Measurements from ENCODE around the gene NONO. TPM values are rescaled to one million over a fixed set of nuclear protein-coding genes. Genes with fewer than 3 reads are reported as not detected.
"Not testable (repeated sequence)": the region's sequence is repeated elsewhere in the genome, so short reads cannot be mapped to it uniquely, and the experiment has no call there.

NONO gene
- total and polyA plus RNA-seq, 5 donors from 2014 or later = 171 to 388 (median 178) TPM

- not testable (repeated sequence) for H3K4me3 Mint-ChIP-seq; H3K4me1 Mint-ChIP-seq; H3K27ac Mint-ChIP-seq; H3K36me3 Mint-ChIP-seq; H3K9me3 Mint-ChIP-seq; H3K27me3 ChIP-seq (ENCODE audit: control insufficient read depth, insufficient read depth, low read length); DNase-seq; H3K4me3 ChIP-seq (ENCODE audit: low read depth, low read length); H3K4me1 ChIP-seq (ENCODE audit: control insufficient read depth, insufficient read depth, low read length, poor library complexity, severe bottlenecking); H3K27me3 Mint-ChIP-seq; H3K9me3 ChIP-seq (ENCODE audit: control insufficient read depth in 2 of 2, low read length in 2 of 2); H3K36me3 ChIP-seq (ENCODE audit: control insufficient read depth, insufficient read depth, low read length); H3K27ac ChIP-seq (ENCODE audit: insufficient read depth, low read length, poor library complexity, severe bottlenecking); ATAC-seq (ENCODE audit: low read depth in 2 of 2)
These were observed 14.8 kb upstream of the NONO start for GRCh38 chrX:71268624-71269023.

GRCh38 chrX:71269801-71270395 is 13.5 kb upstream of the NONO start:
- Histone ChIP-seq H3K27me3 (ENCODE audit: control insufficient read depth, insufficient read depth, low read length) (no peaks in the 10 kb centered on the region), H3K4me1 (ENCODE audit: control insufficient read depth, insufficient read depth, low read length, poor library complexity, severe bottlenecking) (no peaks in the 10 kb centered on the region)
- no peak overlapping the region for H3K27ac Mint-ChIP-seq

GRCh38 chrX:71272313-71272712 is 11.1 kb upstream of the NONO start:
- not testable (repeated sequence) for H3K9me3 Mint-ChIP-seq; H3K36me3 Mint-ChIP-seq; H3K4me3 Mint-ChIP-seq; H3K27me3 ChIP-seq (ENCODE audit: control insufficient read depth, insufficient read depth, low read length); ATAC-seq (ENCODE audit: low read depth in 2 of 2); H3K27ac ChIP-seq (ENCODE audit: insufficient read depth, low read length, poor library complexity, severe bottlenecking); H3K4me1 Mint-ChIP-seq; H3K27me3 Mint-ChIP-seq; H3K36me3 ChIP-seq (ENCODE audit: control insufficient read depth, insufficient read depth, low read length); H3K4me3 ChIP-seq (ENCODE audit: low read depth, low read length); H3K27ac Mint-ChIP-seq; DNase-seq; H3K9me3 ChIP-seq (ENCODE audit: control insufficient read depth in 2 of 2, low read length in 2 of 2); H3K4me1 ChIP-seq (ENCODE audit: control insufficient read depth, insufficient read depth, low read length, poor library complexity, severe bottlenecking)

More at GRCh38 chrX:71269801-71270395, 13.5 kb upstream of the NONO start:
- Histone ChIP-seq H3K36me3 (ENCODE audit: control insufficient read depth, insufficient read depth, low read length) (no peaks in the 10 kb centered on the region), H3K4me3 (ENCODE audit: low read depth, low read length) (no peak overlapping the region), H3K9me3 (ENCODE audit: control insufficient read depth in 2 of 2, low read length in 2 of 2) (no peaks in the 10 kb centered on the region), H3K27ac (ENCODE audit: insufficient read depth, low read length, poor library complexity, severe bottlenecking) (no peak overlapping the region)
- DNase-seq (no peak), ATAC-seq (ENCODE audit: low read depth in 2 of 2) (no peak)
- Mint-ChIP-seq H3K4me3 (no peak overlapping the region), H3K36me3 (no peaks in the 10 kb centered on the region), H3K9me3 (peaks cover 0 to 1% (median 0%) of the 10 kb centered on the region in 7 donors), H3K27me3 (no peaks in the 10 kb centered on the region), H3K4me1 (no peaks in the 10 kb centered on the region)

- not testable (repeated sequence) for H3K9me3 ChIP-seq (ENCODE audit: control insufficient read depth in 2 of 2, low read length in 2 of 2); H3K9me3 Mint-ChIP-seq; H3K27ac ChIP-seq (ENCODE audit: insufficient read depth, low read length, poor library complexity, severe bottlenecking); H3K36me3 ChIP-seq (ENCODE audit: control insufficient read depth, insufficient read depth, low read length); H3K27me3 ChIP-seq (ENCODE audit: control insufficient read depth, insufficient read depth, low read length); H3K27me3 Mint-ChIP-seq; H3K27ac Mint-ChIP-seq; H3K4me3 ChIP-seq (ENCODE audit: low read depth, low read length); DNase-seq; H3K4me3 Mint-ChIP-seq; ATAC-seq (ENCODE audit: low read depth in 2 of 2); H3K36me3 Mint-ChIP-seq
- peaks cover 0 to 14% (median 6%) of the 10 kb centered on the region in 4 donors for H3K4me1 Mint-ChIP-seq
- H3K4me1 ChIP-seq (ENCODE audit: control insufficient read depth, insufficient read depth, low read length, poor library complexity, severe bottlenecking) = peaks cover 16% of the 10 kb centered on the region
These were observed 2.1 kb upstream of the NONO start for GRCh38 chrX:71281300-71281699.

GRCh38 chrX:71282514-71283402 is 677 bp upstream of the NONO start:
- Mint-ChIP-seq H3K27me3 (no peaks in the 10 kb centered on the region), H3K4me1 (peaks cover 2 to 24% (median 8%) of the 10 kb centered on the region in 4 donors), H3K27ac (peak overlapping the region; percentile 99), H3K9me3 (no peaks in the 10 kb centered on the region), H3K36me3 (no peaks in the 10 kb centered on the region), H3K4me3 (peak overlapping the region; percentile 96 to 100 (median 98))
- peak; percentile 41 to 56 for ATAC-seq (ENCODE audit: low read depth in 2 of 2)
- Histone ChIP-seq H3K4me3 (ENCODE audit: low read depth, low read length) (peak overlapping the region; percentile 80), H3K4me1 (ENCODE audit: control insufficient read depth, insufficient read depth, low read length, poor library complexity, severe bottlenecking) (peaks cover 18% of the 10 kb centered on the region), H3K27me3 (ENCODE audit: control insufficient read depth, insufficient read depth, low read length) (no peaks in the 10 kb centered on the region), H3K9me3 (ENCODE audit: control insufficient read depth in 2 of 2, low read length in 2 of 2) (no peaks in the 10 kb centered on the region), H3K36me3 (ENCODE audit: control insufficient read depth, insufficient read depth, low read length) (no peaks in the 10 kb centered on the region), H3K27ac (ENCODE audit: insufficient read depth, low read length, poor library complexity, severe bottlenecking) (peak overlapping the region; percentile 95)
- DNase-seq = peak in 2 of 3 donors; percentile 37 to 58

- Mint-ChIP-seq H3K9me3 (no peaks in the 10 kb centered on the region), H3K27ac (no peak overlapping the region), H3K27me3 (no peaks in the 10 kb centered on the region), H3K36me3 (peaks cover 4% of the 10 kb centered on the region), H3K4me3 (peak overlapping the region; percentile 71 to 100 (median 98)), H3K4me1 (peaks cover 4 to 37% (median 13%) of the 10 kb centered on the region in 4 donors)
- H3K4me3 ChIP-seq (ENCODE audit: low read depth, low read length) = peak overlapping the region; percentile 85
- no peak for ATAC-seq (ENCODE audit: low read depth in 2 of 2)
- H3K9me3 ChIP-seq (ENCODE audit: control insufficient read depth in 2 of 2, low read length in 2 of 2) = no peaks in the 10 kb centered on the region
- H3K27ac ChIP-seq (ENCODE audit: insufficient read depth, low read length, poor library complexity, severe bottlenecking) = peak overlapping the region; percentile 23
- no peaks in the 10 kb centered on the region for H3K27me3 ChIP-seq (ENCODE audit: control insufficient read depth, insufficient read depth, low read length)
- H3K36me3 ChIP-seq (ENCODE audit: control insufficient read depth, insufficient read depth, low read length) = peaks cover 7% of the 10 kb centered on the region
- DNase-seq = no peak
- peaks cover 22% of the 10 kb centered on the region for H3K4me1 ChIP-seq (ENCODE audit: control insufficient read depth, insufficient read depth, low read length, poor library complexity, severe bottlenecking)
These were observed 2.5 kb downstream of the NONO start for GRCh38 chrX:71285929-71286328.

GRCh38 chrX:71291381-71291780 is 7.9 kb downstream of the NONO start:
- H3K36me3 Mint-ChIP-seq = peaks cover 12% of the 10 kb centered on the region

More at GRCh38 chrX:71291381-71291780, 7.9 kb downstream of the NONO start:
- Histone ChIP-seq H3K4me3 (ENCODE audit: low read depth, low read length) (no peak overlapping the region), H3K4me1 (ENCODE audit: control insufficient read depth, insufficient read depth, low read length, poor library complexity, severe bottlenecking) (peaks cover 5% of the 10 kb centered on the region), H3K36me3 (ENCODE audit: control insufficient read depth, insufficient read depth, low read length) (peaks cover 40% of the 10 kb centered on the region), H3K27ac (ENCODE audit: insufficient read depth, low read length, poor library complexity, severe bottlenecking) (no peak overlapping the region), H3K9me3 (ENCODE audit: control insufficient read depth in 2 of 2, low read length in 2 of 2) (no peaks in the 10 kb centered on the region), H3K27me3 (ENCODE audit: control insufficient read depth, insufficient read depth, low read length) (no peaks in the 10 kb centered on the region)
- no peak for DNase-seq
- Mint-ChIP-seq H3K9me3 (no peaks in the 10 kb centered on the region), H3K27ac (no peak overlapping the region), H3K27me3 (no peaks in the 10 kb centered on the region), H3K4me3 (peak overlapping the region in 1 of 4 donors; percentile 43), H3K4me1 (peaks cover 0 to 24% (median 9%) of the 10 kb centered on the region in 4 donors)
- ATAC-seq (ENCODE audit: low read depth in 2 of 2) = no peak
